ENCODE measurements around the gene ZNF277. TPM values are rescaled to one million over a fixed set of nuclear protein-coding genes. Genes with fewer than 3 reads are reported as not detected.

ZNF277 gene
- total and polyA plus RNA-seq, 2 donors (not counting 3 experiments of a cell fraction or from before 2014, with no cell fraction given), result 7.8 to 22.6 TPM

DNA sequence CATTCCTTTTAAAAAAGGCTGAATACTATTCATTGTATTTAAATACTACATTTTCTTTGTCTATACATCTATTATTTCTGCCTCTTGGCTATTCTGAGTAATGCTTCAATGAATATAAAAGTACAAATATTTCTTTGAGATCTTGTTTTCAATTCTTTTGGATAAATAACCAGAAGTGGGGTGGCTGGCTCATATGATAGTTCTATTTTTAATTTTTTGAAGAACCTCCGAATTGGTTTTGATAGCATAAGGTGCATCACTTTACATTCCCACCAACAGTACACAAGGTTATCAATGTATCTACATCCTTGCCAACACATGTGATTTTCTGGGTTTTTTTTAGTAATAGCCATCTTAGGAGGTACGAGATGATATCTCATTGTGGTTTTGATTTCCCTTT, 72.5 kb downstream of the ZNF277 start:
- dilution Hi-C loops (cut with MboI; ENCODE audit: extremely low pct_ligation_motif_present, low sequenced_read_pairs) (no loop called here), intact Hi-C loops (cut with micrococcal nuclease) (no loop called here)
- BruUV-seq (replicated peaks), result no TSS peak
- no peak overlapping the region for H3K4me2 ChIP-seq (ENCODE audit: insufficient read depth, low read length)
- ChIA-PET POLR2A (no interaction called here), CTCF (no interaction called here)
- H3K27ac ChIP-seq (ENCODE audit: insufficient read depth, low read depth, low read length), result no peak overlapping the region
- no peak for DNase-seq (ENCODE audit: low read depth, low spot score)
- H3K4me1 ChIP-seq (ENCODE audit: control insufficient read depth, extremely low read depth, insufficient read depth, low read length), result no peaks in the 10 kb centered on the region
- no peaks in the 10 kb centered on the region for H3K27me3 ChIP-seq (ENCODE audit: control insufficient read depth in 2 of 2, insufficient read depth in 2 of 2, low read length in 2 of 2)
- H3K4me3 ChIP-seq (replicated peaks in 1 of 3; ENCODE audit: insufficient read depth in 1 of 3, low read depth in 1 of 3, low read length in 3 of 3), result no peak overlapping the region
- no peak for FAIRE-seq
- H3K36me3 ChIP-seq (ENCODE audit: control insufficient read depth in 2 of 2, extremely low read depth in 1 of 2, insufficient read depth in 2 of 2, low read length in 2 of 2), result no peaks in the 10 kb centered on the region
- H4K20me1 ChIP-seq (replicated peaks; ENCODE audit: control insufficient read depth, extremely low read depth, insufficient read depth, low read length), result no peaks in the 10 kb centered on the region
- TF ChIP-seq, protein P1, sequence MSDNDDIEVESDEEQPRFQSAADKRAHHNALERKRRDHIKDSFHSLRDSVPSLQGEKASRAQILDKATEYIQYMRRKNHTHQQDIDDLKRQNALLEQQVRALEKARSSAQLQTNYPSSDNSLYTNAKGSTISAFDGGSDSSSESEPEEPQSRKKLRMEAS (IDR thresholded peaks at IDR 0.05; ENCODE audit: insufficient read depth, insufficient read length), result no peak
- TF ChIP-seq POLR2AphosphoS5 (IDR thresholded peaks at IDR 0.05; ENCODE audit: insufficient read depth, low read depth, low read length) (no peak), EZH2 (IDR thresholded peaks at IDR 0.05; ENCODE audit: borderline replicate concordance, low read depth, low read length, severe bottlenecking) (no peak), GATA2 (IDR thresholded peaks at IDR 0.05; ENCODE audit: insufficient read depth, insufficient read length, low read depth, low read length) (no peak), MYC (IDR thresholded peaks at IDR 0.05; ENCODE audit: low read depth, low read length) (no peak), JUN (IDR thresholded peaks at IDR 0.05; ENCODE audit: borderline replicate concordance, insufficient read depth, insufficient read length, low read depth) (no peak), FOS (IDR thresholded peaks at IDR 0.05; ENCODE audit: borderline replicate concordance, insufficient read depth, low read length) (no peak), POLR2A (IDR thresholded peaks at IDR 0.05; ENCODE audit: low read depth, low read length) (no peak)
- TF ChIP-seq, protein P2, sequence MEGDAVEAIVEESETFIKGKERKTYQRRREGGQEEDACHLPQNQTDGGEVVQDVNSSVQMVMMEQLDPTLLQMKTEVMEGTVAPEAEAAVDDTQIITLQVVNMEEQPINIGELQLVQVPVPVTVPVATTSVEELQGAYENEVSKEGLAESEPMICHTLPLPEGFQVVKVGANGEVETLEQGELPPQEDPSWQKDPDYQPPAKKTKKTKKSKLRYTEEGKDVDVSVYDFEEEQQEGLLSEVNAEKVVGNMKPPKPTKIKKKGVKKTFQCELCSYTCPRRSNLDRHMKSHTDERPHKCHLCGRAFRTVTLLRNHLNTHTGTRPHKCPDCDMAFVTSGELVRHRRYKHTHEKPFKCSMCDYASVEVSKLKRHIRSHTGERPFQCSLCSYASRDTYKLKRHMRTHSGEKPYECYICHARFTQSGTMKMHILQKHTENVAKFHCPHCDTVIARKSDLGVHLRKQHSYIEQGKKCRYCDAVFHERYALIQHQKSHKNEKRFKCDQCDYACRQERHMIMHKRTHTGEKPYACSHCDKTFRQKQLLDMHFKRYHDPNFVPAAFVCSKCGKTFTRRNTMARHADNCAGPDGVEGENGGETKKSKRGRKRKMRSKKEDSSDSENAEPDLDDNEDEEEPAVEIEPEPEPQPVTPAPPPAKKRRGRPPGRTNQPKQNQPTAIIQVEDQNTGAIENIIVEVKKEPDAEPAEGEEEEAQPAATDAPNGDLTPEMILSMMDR (IDR thresholded peaks at IDR 0.05; ENCODE audit: extremely low read depth in 1 of 2, insufficient read depth in 1 of 2, low read depth in 1 of 2, low read length in 2 of 2), result no peak
- H3K9ac ChIP-seq (replicated peaks; ENCODE audit: extremely low read depth, insufficient read depth, low read length), result no peak overlapping the region
- H3K9me1 ChIP-seq (replicated peaks; ENCODE audit: control insufficient read depth, extremely low read depth, insufficient read depth, low read length), result no peaks in the 10 kb centered on the region
- no peaks in the 10 kb centered on the region for H3K79me2 ChIP-seq (ENCODE audit: control insufficient read depth, insufficient read depth, low read length)
- H2AFZ ChIP-seq (ENCODE audit: low read depth, low read length), result no peak overlapping the region
- H3K9me3 ChIP-seq (replicated peaks; ENCODE audit: control insufficient read depth, insufficient read depth, low read length), result no peaks in the 10 kb centered on the region

All from endothelial cell of umbilical vein (primary cell).